Esophagus muscularis mucosa (tissue), 4 donors: Measurements from ENCODE around the gene ODF2L. TPM values are rescaled to one million over a fixed set of nuclear protein-coding genes. Genes with fewer than 3 reads are reported as not detected.
A peak's percentile ranks its signal among the peaks of the same experiment; 100 is the strongest.

Experiments used
- DNase-seq: peaks from one replicate; pipeline ENCODE4 v3.0.0-alpha.2; 2017; ENCODE audit errors: extremely low spot score
- H3K27ac ChIP-seq, 4 donors: fragments of 200-600 bp; sonication (generic); replicated peaks in 1 of 4; 1 replicate in 3 of 4; 2 replicates in 1 of 4; pipeline ENCODE4 v1.5.1; 2016 to 2019; ENCODE audit warnings: mild to moderate bottlenecking in 1 of 4
- H3K27me3 ChIP-seq, 4 donors: fragments of 200-600 bp; sonication (generic); one replicate each; pipeline versions ENCODE4 v1.5.1 to v1.6.0; 2016 to 2019
- H3K36me3 ChIP-seq, 4 donors: fragments of 200-600 bp; sonication (generic); one replicate each; pipeline ENCODE4 v1.5.1; 2016 to 2019
- H3K4me1 ChIP-seq, 4 donors: fragments of 200-600 bp; sonication (generic); one replicate each; pipeline ENCODE4 v1.5.1; 2016 to 2019
- H3K4me3 ChIP-seq, 4 donors: fragments of 200-600 bp; sonication (generic); 1 replicate in 2 of 4; 2 replicates in 2 of 4; pipeline ENCODE4 v1.5.1; 2016 to 2019; ENCODE audit warnings: mild to moderate bottlenecking in 4 of 4, moderate library complexity in 1 of 4
- H3K9me3 ChIP-seq, 4 donors: fragments of 200-600 bp; sonication (generic); 1 replicate in 3 of 4; 2 replicates in 1 of 4; pipeline ENCODE4 v1.5.1; 2016 to 2019
- CTCF ChIP-seq, 3 experiments: fragments of 200-600 bp in 2 of 3; fragments of 450-650 bp in 1 of 3; sonication (generic) in 2 of 3; IDR thresholded peaks; one replicate each; pipeline ENCODE4 v1.5.1; 2017 to 2019; ENCODE audit warnings: antibody characterized with exemption in 3 of 3, mild to moderate bottlenecking in 2 of 3, moderate library complexity in 1 of 3
- EP300 ChIP-seq: sonication (generic); formaldehyde crosslinking; IDR thresholded peaks from one replicate; pipeline ENCODE4 v1.6.1; 2017; ENCODE audit warnings: antibody characterized with exemption
- POLR2A ChIP-seq: fragments of 450-650 bp; IDR thresholded peaks from one replicate; pipeline ENCODE4 v1.6.1; 2017; ENCODE audit warnings: antibody characterized with exemption, moderate library complexity, mild to moderate bottlenecking, low read depth
- POLR2AphosphoS5 ChIP-seq, 2 donors: sonication (generic); formaldehyde crosslinking; IDR thresholded peaks; one replicate each; pipeline ENCODE4 v1.6.1; 2017; ENCODE audit warnings: antibody characterized with exemption in 2 of 2
- WGBS: methylation state at CpG from one replicate; pipeline ENCODE4 v1.1.5; 2018; 5-methylcytosine and 5-hydroxymethylcytosine counted together
- intact Hi-C: fragments of 100-400 bp; cut with DNase I; formaldehyde crosslinking; loops from one replicate; pipeline ENCODE4 v1.15.1; 2023
- total RNA-seq, 4 donors: library from RNA; depleted of rRNA; stranded (reverse); fragments of >200 nt; gene quantifications; one replicate each; pipeline versions ENCODE4 v1.1.0 to v1.2.1, GENCODE V29; 2016

Gene ODF2L
- 10 to 100 TPM; 11.6 to 18.7 (median 13.3) TPM for total RNA-seq

DNA sequence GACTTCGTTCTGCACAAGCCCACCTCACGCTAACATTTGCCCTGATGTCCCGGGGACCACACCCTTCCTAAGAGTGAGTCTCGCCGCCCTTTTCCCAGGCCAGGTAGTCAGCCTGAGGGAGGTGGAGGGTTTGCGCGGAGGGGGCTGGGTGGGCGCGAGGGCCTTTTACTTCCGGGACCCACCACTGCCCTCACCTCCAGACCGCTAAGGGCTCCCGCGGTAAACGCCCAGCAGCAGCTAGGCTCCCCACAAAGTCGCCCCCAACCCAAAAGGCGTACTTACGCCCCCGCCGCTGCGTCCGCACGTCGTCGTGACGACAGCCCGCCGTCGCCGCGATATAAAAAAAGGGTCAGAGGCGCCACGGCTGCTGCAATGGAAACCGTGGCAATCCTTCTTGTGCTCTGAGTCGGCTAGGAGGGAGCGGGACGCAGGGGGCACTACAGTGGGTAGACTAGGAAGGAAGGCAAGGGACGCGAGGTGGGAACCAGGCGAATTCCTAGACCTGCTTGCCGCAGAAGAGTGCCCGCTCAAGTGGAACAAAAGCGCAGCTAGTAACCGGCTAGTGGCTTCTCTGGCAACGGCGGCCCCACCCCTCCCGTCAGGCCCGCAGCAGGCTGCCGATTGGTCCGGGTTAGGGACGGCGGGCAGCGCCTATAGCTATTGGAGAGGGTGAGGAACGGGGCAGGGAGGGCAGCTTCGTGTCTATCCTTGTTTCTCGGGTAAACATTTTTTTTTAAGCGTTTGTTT is at the start of gene ODF2L:
Gene ODF2L, minus strand, starts transcription at position 573 of the 747 bp plus-strand sequence. CDS start 9,296 bp downstream, outside the sequence.
- Histone ChIP-seq H3K4me3 (peak within 1 kb of the TSS; percentile 79 to 93 (median 90)), H3K27me3 (no peaks in the 10 kb centered on the region), H3K27ac (peak within 1 kb of the TSS; percentile 76 to 81 (median 79)), H3K9me3 (no peaks in the 10 kb centered on the region), H3K4me1 (peaks cover 5 to 35% (median 28%) of the 10 kb centered on the region in 4 donors), H3K36me3 (no peaks in the 10 kb centered on the region)
- WGBS: 0% methylated on average over 33 of the region's 56 CpGs
- TF ChIP-seq POLR2A (no peak), POLR2AphosphoS5 (IDR thresholded peaks at IDR 0.05) (peak; percentile 82 to 89), EP300 (no peak), CTCF (IDR thresholded peaks at IDR 0.05) (no peak)
- intact Hi-C loops: loop anchor here (10.0 kb wide), 1 partner anchor 309 kb away; the partner anchor contains the start of gene SH3GLB1
- peak; percentile 97 for DNase-seq

GRCh38 chr1:86445919-86446318 is 49.8 kb upstream of the ODF2L start:
- intact Hi-C loops: no loop called here

DNA sequence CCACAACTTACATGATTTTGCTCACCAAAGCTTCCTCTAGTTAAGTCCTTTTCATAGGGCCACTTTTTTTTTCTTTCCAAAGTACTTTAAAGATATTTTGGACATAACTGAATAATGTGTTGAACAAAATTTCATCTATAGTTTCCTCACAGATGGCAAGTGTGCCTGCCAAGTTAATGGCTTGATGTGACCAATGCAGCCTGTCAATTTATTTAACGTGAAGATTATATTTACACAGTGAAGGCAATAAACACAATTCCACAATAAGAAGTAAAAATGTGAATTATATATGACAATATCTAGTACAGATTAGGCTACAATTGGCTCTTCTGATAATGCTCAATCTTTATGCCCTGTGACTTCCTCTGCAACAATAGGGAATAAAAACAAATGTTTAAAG is 45.9 kb upstream of the ODF2L start:
- Histone ChIP-seq H3K36me3 (no peaks in the 10 kb centered on the region), H3K4me1 (no peaks in the 10 kb centered on the region), H3K4me3 (no peak overlapping the region), H3K27me3 (peaks cover 0 to 4% (median 0%) of the 10 kb centered on the region in 4 donors), H3K9me3 (no peaks in the 10 kb centered on the region), H3K27ac (no peak overlapping the region)
- DNase-seq: no peak
- intact Hi-C loops: no loop called here
- WGBS: 82% methylated on average over 1 of the region's 1 CpG
- no peak for TF ChIP-seq POLR2AphosphoS5 (IDR thresholded peaks at IDR 0.05)
- no peak for TF ChIP-seq POLR2A
- TF ChIP-seq EP300: no peak
- TF ChIP-seq CTCF (IDR thresholded peaks at IDR 0.05): no peak

More at GRCh38 chr1:86445919-86446318, 49.8 kb upstream of the ODF2L start:
- Histone ChIP-seq H3K27me3 (no peaks in the 10 kb centered on the region), H3K4me3 (no peak overlapping the region), H3K4me1 (no peaks in the 10 kb centered on the region), H3K27ac (no peak overlapping the region), H3K9me3 (no peaks in the 10 kb centered on the region), H3K36me3 (no peaks in the 10 kb centered on the region)
- DNase-seq: no peak
- 100% methylated on average over 1 of the region's 1 CpG for WGBS
- no peak for TF ChIP-seq POLR2A
- TF ChIP-seq CTCF (IDR thresholded peaks at IDR 0.05): no peak
- TF ChIP-seq POLR2AphosphoS5 (IDR thresholded peaks at IDR 0.05): no peak
- TF ChIP-seq EP300: no peak

DNA sequence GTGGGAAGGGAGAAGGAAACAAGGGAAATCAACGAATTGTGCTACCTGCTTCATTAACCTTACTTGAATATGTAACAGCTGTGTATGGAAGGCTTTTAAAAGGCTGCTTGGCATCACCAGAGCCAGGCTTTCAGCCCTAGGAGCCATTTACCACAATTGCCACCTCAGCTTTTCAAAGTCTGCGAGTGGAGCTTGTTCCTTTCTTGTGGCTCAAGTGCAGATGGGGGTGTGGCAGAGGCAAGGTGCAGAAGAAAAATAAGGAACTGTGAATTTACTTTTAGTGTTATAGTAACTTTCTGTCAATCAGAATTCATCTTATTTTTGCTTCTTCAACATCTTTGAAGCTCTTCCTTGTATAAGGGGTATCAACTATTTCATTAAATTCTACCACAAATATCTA is 45.5 kb upstream of the ODF2L start:
- no peak overlapping the region for H3K4me3 ChIP-seq
- intact Hi-C loops: no loop called here
- TF ChIP-seq POLR2A: no peak
- TF ChIP-seq EP300: no peak
- no peak for TF ChIP-seq CTCF (IDR thresholded peaks at IDR 0.05)
- no peak for TF ChIP-seq POLR2AphosphoS5 (IDR thresholded peaks at IDR 0.05)
- H3K9me3 ChIP-seq: no peaks in the 10 kb centered on the region
- WGBS: 72% methylated on average over 2 of the region's 2 CpGs
- H3K27ac ChIP-seq: no peak overlapping the region
- DNase-seq: no peak
- peaks cover 0 to 4% (median 0%) of the 10 kb centered on the region in 4 donors for H3K27me3 ChIP-seq
- H3K36me3 ChIP-seq: no peaks in the 10 kb centered on the region
- no peaks in the 10 kb centered on the region for H3K4me1 ChIP-seq
